HepG2 (cell line): Measurements from ENCODE around the gene CXorf51A. TPM values are rescaled to one million over a fixed set of nuclear protein-coding genes. Genes with fewer than 3 reads are reported as not detected.
"Not testable (repeated sequence)": the region's sequence is repeated elsewhere in the genome, so short reads cannot be mapped to it uniquely, and the experiment has no call there.

ENCODE experiments used
- ATAC-seq: fragments of 200-7000 bp; cut with Tn5 transposase; 3 replicates; pipeline ENCODE4 v1.9.1; 2020; ENCODE audit warnings: mild to moderate bottlenecking, moderate library complexity
- BruUV-seq: library from RNA; stranded (reverse); fragments of 400-500 nt; replicated peaks from 2 replicates; lab custom pipeline; 2021; lab: Mats Ljungman, UMichigan
- CTCF ChIA-PET: fragments of 300-600 bp; formaldehyde crosslinking; extraction: SDS; loops from one replicate; lab custom pipeline; 2021; ENCODE audit warnings: low total read pairs, inconsistent platforms, low intra/inter-chr PET ratio; lab: Yijun Ruan, JAX
- POLR2A ChIA-PET: fragments of 350-600 bp; sonication (Branson Sonifier 250); formaldehyde crosslinking; loops from one replicate; lab custom pipeline; 2020; ENCODE audit warnings: antibody characterized with exemption, inconsistent platforms; lab: Yijun Ruan, JAX
- DNase-seq: peaks from one replicate; pipeline ENCODE4 v3.0.0-alpha.2; 2015; ENCODE audit warnings: low spot score
- FAIRE-seq: peaks from 3 replicates; lab custom pipeline; 2011; peaks lifted over from hg19 to GRCh38; lab: Jason Lieb, UNC
- H2AFZ ChIP-seq: one replicate; pipeline ENCODE4 v1.6.1; 2011; ENCODE audit warnings: low read length, inconsistent platforms
- H3K27ac ChIP-seq: fragments of 300-600 bp; 3 replicates; pipeline ENCODE4 v1.8.0; 2011; ENCODE audit warnings: mixed run types, mild to moderate bottlenecking, mixed read lengths, low read length, inconsistent platforms; ENCODE audit not compliant: insufficient read depth; ENCODE audit errors: extremely low read length
- H3K27me3 ChIP-seq, 2 experiments: fragments of 200-600 bp in 1 of 2; 2 replicates in 1 of 2; 3 replicates in 1 of 2; pipeline versions ENCODE4 v1.6.0 to v1.8.0; 2011; ENCODE audit warnings: low read length in 2 of 2, mild to moderate bottlenecking in 2 of 2, moderate library complexity in 2 of 2, inconsistent platforms in 1 of 2; ENCODE audit not compliant: insufficient read depth in 2 of 2, control insufficient read depth in 1 of 2
- H3K36me3 ChIP-seq, 2 experiments: fragments of 200-600 bp in 1 of 2; replicated peaks in 1 of 2; 2 replicates in 1 of 2; 3 replicates in 1 of 2; pipeline versions ENCODE4 v1.5.1 to v1.8.0; 2011; ENCODE audit warnings: low read length in 2 of 2, inconsistent platforms in 1 of 2; ENCODE audit not compliant: insufficient read depth in 2 of 2, control insufficient read depth in 1 of 2
- H3K4me1 ChIP-seq: 2 replicates; pipeline ENCODE4 v1.5.1; 2012; ENCODE audit warnings: low read length, inconsistent platforms; ENCODE audit not compliant: insufficient read depth
- H3K4me2 ChIP-seq: 2 replicates; pipeline ENCODE4 v1.6.0; 2011; ENCODE audit warnings: low read depth, low read length, inconsistent platforms
- H3K4me3 ChIP-seq, 3 experiments: fragments of 200-600 bp in 1 of 3; sonication (generic), shearing (Covaris generic) in 1 of 3; replicated peaks in 1 of 3; 2 replicates each; pipeline ENCODE4 v1.5.1; 2011 to 2016; ENCODE audit warnings: low read length in 3 of 3, inconsistent platforms in 2 of 3, low read depth in 2 of 3, mild to moderate bottlenecking in 2 of 3, control low read depth in 1 of 3, mixed read lengths in 1 of 3; ENCODE audit not compliant: insufficient read depth in 1 of 3
- H3K79me2 ChIP-seq: one replicate; pipeline ENCODE4 v1.6.1; 2011; ENCODE audit warnings: low read length, inconsistent platforms; ENCODE audit not compliant: insufficient read depth
- H3K9ac ChIP-seq: 2 replicates; pipeline ENCODE4 v1.6.0; 2011; ENCODE audit warnings: mild to moderate bottlenecking, low read depth, low read length, inconsistent platforms; ENCODE audit not compliant: insufficient read depth
- H3K9me3 ChIP-seq: 2 replicates; pipeline ENCODE4 v1.5.1; 2012; ENCODE audit warnings: mild to moderate bottlenecking, low read length
- H4K20me1 ChIP-seq: 2 replicates; pipeline ENCODE4 v1.6.0; 2011; ENCODE audit warnings: inconsistent platforms, mild to moderate bottlenecking, low read length, moderate library complexity; ENCODE audit not compliant: insufficient read depth
- FOXO1 ChIP-seq: sonication (generic); formaldehyde crosslinking; IDR thresholded peaks from 2 replicates; pipeline ENCODE4 v1.4.0; 2020; ENCODE audit warnings: missing genetic modification reagents
- HDAC6 ChIP-seq: fragments of 200-600 bp; sonication (generic); IDR thresholded peaks from 2 replicates; pipeline ENCODE4 v1.7.0; 2017; ENCODE audit warnings: mild to moderate bottlenecking, antibody characterized with exemption, low read length, low read depth
- JUNB ChIP-seq: sonication (generic); formaldehyde crosslinking; IDR thresholded peaks from 2 replicates; pipeline ENCODE4 v1.8.0; 2022; ENCODE audit warnings: missing genetic modification reagents, mild to moderate bottlenecking, borderline replicate concordance
- REL ChIP-seq: sonication (generic); formaldehyde crosslinking; conservative IDR thresholded peaks from 2 replicates; pipeline ENCODE4 v1.8.0; 2022; ENCODE audit warnings: mild to moderate bottlenecking, missing genetic modification reagents, moderate library complexity
- TBX3 ChIP-seq: fragments of 450-650 bp; IDR thresholded peaks from 2 replicates; pipeline ENCODE4 v1.6.1; 2017; ENCODE audit warnings: antibody characterized with exemption, mild to moderate bottlenecking, inconsistent platforms, borderline replicate concordance
- ZNF501 ChIP-seq: sonication (generic); formaldehyde crosslinking; IDR thresholded peaks from 2 replicates; pipeline ENCODE4 v1.5.1; 2020; ENCODE audit warnings: mild to moderate bottlenecking, moderate library complexity, missing genetic modification reagents
- ZNF574 ChIP-seq: sonication (generic); formaldehyde crosslinking; IDR thresholded peaks from 2 replicates; pipeline ENCODE4 v1.4.0; 2020; ENCODE audit warnings: missing genetic modification reagents
- WGBS: methylation state at CpG from one replicate; pipeline ENCODE4 v1.1.6; 2017; ENCODE audit warnings: low lambda C conversion rate; 5-methylcytosine and 5-hydroxymethylcytosine counted together
- in situ Hi-C: cut with HindIII; loops from 2 replicates; pipeline ENCODE4 v1.10.0; 2017; ENCODE audit warnings: low pct_unique_long_range_greater_than_20kb; ENCODE audit not compliant: extremely low pct_ligation_motif_present
- intact Hi-C: fragments of 100-400 bp; cut with micrococcal nuclease; formaldehyde crosslinking; loops from one replicate; pipeline ENCODE4 v1.10.0; 2022; ENCODE audit not compliant: unreplicated experiment
- polyA plus RNA-seq, 8 experiments: library from polyadenylated mRNA; depleted of rRNA in 3 of 8; stranded (reverse) in 7 of 8; unstranded in 1 of 8; fragments of >200 nt; fragmentation: Illumina TruSeq in 4 of 8; extraction: Trizol in 4 of 8; gene quantifications; 2 replicates each; pipeline versions ENCODE4 v1.2.1 to v1.2.3, GENCODE V29; 2011 to 2016; ENCODE audit warnings: low read depth in 4 of 8, missing spikeins in 1 of 8, mixed read lengths in 1 of 8; ENCODE audit not compliant: insufficient read depth in 1 of 8
- total RNA-seq, 5 experiments: library from RNA; depleted of rRNA; stranded (reverse); fragments of >200 nt; fragmentation: Illumina TruSeq; extraction: Trizol; gene quantifications; 2 replicates each; pipeline ENCODE4 v1.2.3, GENCODE V29; 2016; ENCODE audit warnings: low read depth in 1 of 5
- TF ChIP-seq, protein P1 (sequence below): sonication (generic); formaldehyde crosslinking; IDR thresholded peaks from 2 replicates; pipeline ENCODE4 v1.4.0; 2020; ENCODE audit warnings: missing genetic modification reagents, mild to moderate bottlenecking, borderline replicate concordance

CXorf51A gene
- total and polyA plus RNA-seq, 2 of the 13 experiments (the other 11 are each of a cell fraction or from before 2014, with no cell fraction given) = not detected

GRCh38 chrX:146831994-146832393 lies 17.4 kb upstream of the CXorf51A start:
- Histone ChIP-seq H3K9me3 (peaks cover 40% of the 10 kb centered on the region), H3K27ac (no peak overlapping the region), H3K9ac (no peak overlapping the region), H3K36me3 (no peaks in the 10 kb centered on the region), H3K79me2 (no peaks in the 10 kb centered on the region), H3K4me3 (no peak overlapping the region)
- WGBS = 17% methylated on average over 1 of the region's 4 CpGs
- POLR2A ChIA-PET = no interaction called here
- no peak for DNase-seq
- TF ChIP-seq FOXO1 = no peak
- TF ChIP-seq JUNB (CRISPR knock-in tag) = no peak
- TF ChIP-seq, protein P1, sequence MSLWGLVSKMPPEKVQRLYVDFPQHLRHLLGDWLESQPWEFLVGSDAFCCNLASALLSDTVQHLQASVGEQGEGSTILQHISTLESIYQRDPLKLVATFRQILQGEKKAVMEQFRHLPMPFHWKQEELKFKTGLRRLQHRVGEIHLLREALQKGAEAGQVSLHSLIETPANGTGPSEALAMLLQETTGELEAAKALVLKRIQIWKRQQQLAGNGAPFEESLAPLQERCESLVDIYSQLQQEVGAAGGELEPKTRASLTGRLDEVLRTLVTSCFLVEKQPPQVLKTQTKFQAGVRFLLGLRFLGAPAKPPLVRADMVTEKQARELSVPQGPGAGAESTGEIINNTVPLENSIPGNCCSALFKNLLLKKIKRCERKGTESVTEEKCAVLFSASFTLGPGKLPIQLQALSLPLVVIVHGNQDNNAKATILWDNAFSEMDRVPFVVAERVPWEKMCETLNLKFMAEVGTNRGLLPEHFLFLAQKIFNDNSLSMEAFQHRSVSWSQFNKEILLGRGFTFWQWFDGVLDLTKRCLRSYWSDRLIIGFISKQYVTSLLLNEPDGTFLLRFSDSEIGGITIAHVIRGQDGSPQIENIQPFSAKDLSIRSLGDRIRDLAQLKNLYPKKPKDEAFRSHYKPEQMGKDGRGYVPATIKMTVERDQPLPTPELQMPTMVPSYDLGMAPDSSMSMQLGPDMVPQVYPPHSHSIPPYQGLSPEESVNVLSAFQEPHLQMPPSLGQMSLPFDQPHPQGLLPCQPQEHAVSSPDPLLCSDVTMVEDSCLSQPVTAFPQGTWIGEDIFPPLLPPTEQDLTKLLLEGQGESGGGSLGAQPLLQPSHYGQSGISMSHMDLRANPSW (CRISPR knock-in tag) = no peak
- TF ChIP-seq TBX3 = no peak
- TF ChIP-seq ZNF574 = no peak
- no peak for TF ChIP-seq HDAC6
- TF ChIP-seq ZNF501 = no peak
- TF ChIP-seq REL (CRISPR knock-in tag) = no peak
- TF ChIP-seq, all 625 proteins: peak for 0
- no TSS peak for BruUV-seq
- no peaks in the 10 kb centered on the region for H3K4me1 ChIP-seq
- intact Hi-C loops = no loop called here
- in situ Hi-C loops = no loop called here
- H4K20me1 ChIP-seq = no peaks in the 10 kb centered on the region
- H2AFZ ChIP-seq = no peak overlapping the region
- no peak for ATAC-seq
- H3K27me3 ChIP-seq = no peaks in the 10 kb centered on the region
- H3K4me2 ChIP-seq = no peak overlapping the region
- CTCF ChIA-PET = no interaction called here
- FAIRE-seq = no peak

DNA sequence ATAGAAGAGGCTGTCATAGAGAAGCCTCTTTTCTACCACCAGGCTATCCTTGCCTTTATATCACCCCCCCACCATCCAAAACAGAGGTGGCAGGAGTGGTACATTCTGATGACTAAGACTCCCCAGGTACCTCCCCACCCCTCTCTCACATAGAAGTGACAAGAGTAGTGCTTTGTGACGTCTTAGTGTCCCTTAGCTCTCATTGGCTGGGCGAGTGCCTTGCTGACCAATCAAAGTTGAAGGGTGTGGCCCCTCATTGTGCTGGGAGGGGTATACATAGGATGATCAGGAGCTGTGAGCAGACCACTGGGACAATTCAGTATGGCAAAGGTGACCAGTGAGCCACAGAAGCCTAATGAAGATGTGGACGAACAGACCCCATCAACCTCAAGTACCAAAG lies 5.1 kb downstream of the CXorf51A start, which contains the start of gene CXorf51B:
Gene CXorf51B (plus strand): TSS at position 301 of the 400 bp plus-strand sequence. CDS start 21 bp downstream, at position 322.
- H3K4me2 ChIP-seq, H3K27me3 ChIP-seq, POLR2A ChIA-PET, FAIRE-seq, H3K79me2 ChIP-seq, H3K9ac ChIP-seq, intact Hi-C loops, H3K9me3 ChIP-seq, BruUV-seq, H3K27ac ChIP-seq, ATAC-seq, H2AFZ ChIP-seq, CTCF ChIA-PET, H4K20me1 ChIP-seq, DNase-seq, H3K36me3 ChIP-seq, H3K4me3 ChIP-seq, in situ Hi-C loops, H3K4me1 ChIP-seq: not testable (repeated sequence)
- WGBS = no CpG with 5 or more reads among the region's 3 CpGs
